DMS114 treated with DMSO at 0.1 percent for 48 hours (cell line): ENCODE results near the gene DPYSL3.

Source experiments
- DNase-seq: peaks from one replicate; lab custom pipeline; 2025; ENCODE audit not compliant: unreplicated experiment; lab: John Stamatoyannopoulos, UW

Gene DPYSL3

GRCh38 chr5:147441191-147441695, 68.6 kb downstream of the DPYSL3 start:
- no peak for DNase-seq

- no peak for DNase-seq
Measured at GRCh38 chr5:147439254-147439653, 70.6 kb downstream of the DPYSL3 start.

DNA sequence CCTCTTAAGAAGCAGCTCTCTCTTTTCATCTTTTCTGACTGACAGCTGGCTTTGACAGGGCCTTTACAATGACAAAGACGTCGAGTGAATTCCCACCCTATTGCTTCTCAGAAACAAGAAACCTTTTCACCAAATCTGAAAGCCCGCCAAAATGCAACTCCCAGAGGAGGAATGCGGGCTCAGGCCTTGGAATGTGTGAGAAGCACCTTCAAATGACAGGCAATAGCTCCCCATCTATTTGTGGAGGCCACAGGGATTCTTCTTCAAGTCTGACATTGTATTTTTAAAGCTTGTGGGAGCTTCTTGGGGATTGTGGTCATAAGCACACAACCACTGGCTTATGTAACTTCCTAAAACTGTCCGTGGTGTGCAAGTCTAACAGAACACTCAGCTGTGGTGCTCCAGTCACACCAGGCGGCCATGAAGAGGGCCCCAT, 72.7 kb downstream of the DPYSL3 start:
- DNase-seq = no peak

- no peak for DNase-seq
Measured at GRCh38 chr5:147436596-147436995, 73.3 kb downstream of the DPYSL3 start.

- DNase-seq = no peak
Measured at GRCh38 chr5:147434049-147434448, 75.8 kb downstream of the DPYSL3 start.

DNA sequence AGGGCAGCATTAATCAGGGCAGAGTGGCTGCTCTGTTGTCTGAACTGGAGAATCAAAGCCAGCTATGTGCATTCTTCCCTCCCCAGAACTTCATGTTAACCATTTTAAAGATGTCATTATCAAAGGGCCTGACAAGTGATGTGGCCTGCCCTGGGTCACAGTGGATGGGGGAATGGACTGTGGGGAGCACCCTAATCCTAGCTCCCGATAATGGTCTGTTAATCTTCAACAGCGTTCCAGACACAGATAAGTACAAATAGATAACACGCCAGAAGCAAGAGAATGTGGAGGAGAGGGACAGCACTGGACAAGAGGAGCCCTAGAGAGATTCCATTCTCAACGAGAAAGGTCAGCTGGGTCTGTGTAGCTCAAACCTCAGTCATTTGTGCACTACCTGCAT, 77.5 kb downstream of the DPYSL3 start:
- DNase-seq = no peak

- no peak for DNase-seq
Measured at GRCh38 chr5:147431586-147431985, 78.3 kb downstream of the DPYSL3 start.

GRCh38 chr5:147430628-147431027, 79.2 kb downstream of the DPYSL3 start:
- DNase-seq = no peak

DNA sequence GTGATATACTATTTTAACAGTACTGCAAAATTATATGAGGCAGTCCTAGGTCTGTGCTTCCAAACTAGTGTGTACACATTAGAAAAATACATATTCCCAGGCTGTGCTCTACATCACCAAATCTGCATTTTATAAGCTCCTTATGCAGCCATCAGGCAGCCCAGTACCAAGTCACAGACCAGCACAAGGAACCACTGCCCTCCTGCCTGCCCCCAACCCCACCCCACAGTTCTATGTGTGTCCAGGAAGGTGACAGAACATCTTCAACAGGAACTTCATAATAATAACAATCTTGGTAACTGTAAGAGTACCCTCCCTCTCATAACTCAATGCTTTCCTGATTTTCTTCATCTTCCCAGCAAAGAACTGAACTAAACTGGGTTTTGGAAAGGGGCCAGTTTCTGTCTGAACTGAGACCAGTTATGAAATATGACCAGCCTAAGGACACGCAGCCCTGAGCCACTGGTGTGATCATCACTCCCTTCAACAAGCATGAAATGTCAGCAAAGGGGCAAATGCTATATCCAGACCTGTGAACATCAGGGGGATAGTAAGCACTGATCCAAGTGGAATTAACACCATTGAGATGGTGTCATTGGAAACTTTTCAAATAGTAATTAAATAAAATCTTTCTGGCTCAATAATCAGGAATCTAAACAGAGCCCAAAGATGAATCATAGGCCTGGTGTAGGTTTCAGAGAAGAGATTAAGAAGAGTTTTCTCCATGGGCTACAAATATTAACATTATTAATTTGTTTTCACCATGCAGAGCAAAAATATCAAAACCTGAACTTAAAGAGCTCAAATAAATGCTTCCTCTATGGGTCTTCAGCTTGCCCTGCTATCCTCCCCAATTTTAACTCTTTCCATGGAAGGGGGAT, 82.1 kb downstream of the DPYSL3 start:
- no peak for DNase-seq

DNA sequence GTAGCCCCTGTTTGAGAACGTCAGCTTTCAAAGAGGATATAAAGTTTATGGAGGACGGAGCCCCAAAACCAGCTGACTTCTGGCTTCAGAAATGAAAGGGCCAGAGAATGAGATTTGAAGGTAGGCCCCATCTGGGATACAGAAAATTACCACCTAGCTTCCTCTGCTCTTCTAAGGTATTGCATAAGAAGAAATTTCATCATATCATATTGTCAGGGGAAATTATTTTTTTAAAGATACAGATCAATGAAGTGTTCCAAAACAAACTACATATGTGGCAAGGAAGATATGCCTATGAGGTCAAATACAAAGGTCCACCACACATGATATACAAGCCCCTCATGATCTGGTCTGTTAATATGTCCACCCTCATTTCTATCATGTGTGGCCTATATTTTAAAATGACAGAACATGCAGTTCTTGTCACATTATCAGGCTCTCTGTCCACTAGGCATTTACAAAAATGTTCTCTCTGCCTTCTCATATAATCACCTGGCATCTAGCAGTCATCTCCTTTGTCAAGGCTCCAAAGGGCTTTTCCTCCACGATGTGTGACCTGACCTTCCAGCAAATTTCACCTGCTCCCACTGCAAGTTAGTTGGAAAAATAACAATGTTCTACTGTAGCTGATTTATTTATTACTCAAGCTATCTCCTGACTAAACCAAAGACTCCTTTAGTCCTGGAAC, 83.1 kb downstream of the DPYSL3 start:
- DNase-seq = no peak

GRCh38 chr5:147418613-147419012, 91.3 kb downstream of the DPYSL3 start:
- no peak for DNase-seq

DNA sequence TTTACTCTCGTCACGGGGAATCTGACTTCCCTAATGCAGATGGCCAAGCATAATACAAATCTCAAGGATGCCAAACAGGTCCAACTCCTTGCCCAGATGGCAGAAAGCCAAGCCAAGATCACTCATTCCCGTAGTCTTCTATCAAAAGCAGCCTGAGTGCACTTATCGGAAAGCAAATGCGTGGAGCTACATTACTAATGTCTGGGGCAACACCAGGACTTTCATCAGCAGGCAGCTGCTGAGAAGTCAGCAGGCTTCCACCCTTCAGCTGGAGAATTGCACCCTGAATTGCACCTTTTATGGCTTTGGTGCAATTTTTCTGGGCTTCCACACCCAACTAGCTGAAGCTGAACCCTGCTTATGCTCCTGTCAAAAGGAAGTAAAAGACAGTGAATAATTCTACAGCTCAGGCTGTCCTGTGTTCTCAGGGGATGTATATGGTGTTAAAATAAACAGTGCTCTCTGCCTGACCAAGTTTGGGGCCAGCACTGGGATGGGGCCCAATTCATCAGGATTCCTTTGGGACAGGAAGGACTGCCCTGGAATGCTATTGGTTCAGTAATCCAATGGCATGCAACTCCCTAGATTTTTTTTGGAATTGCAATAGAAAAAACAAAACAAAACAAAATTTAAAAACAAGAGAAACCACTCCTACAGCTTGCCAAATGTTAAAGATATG, 92.6 kb downstream of the DPYSL3 start:
- no peak for DNase-seq

- DNase-seq = no peak
Measured at GRCh38 chr5:147415651-147416050, 94.2 kb downstream of the DPYSL3 start.

DNA sequence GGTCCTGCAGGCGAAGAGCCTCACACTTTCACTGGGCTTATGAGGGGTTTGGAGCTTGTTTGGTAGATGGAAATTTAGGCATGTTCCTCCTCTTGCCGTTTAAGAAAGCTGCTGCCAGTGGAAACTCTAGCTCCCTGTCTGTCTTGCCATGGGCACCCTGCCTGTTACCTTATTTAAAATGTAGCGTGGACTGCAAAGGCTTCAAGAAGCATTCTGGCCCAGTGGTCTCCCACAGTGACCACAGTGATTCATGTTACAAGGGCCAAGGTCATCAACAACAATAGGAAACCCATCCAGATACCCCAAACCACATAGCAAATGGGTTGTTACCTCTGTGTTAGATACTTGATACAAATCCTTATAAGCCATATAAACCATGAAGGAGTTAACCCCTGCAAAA, 96.6 kb downstream of the DPYSL3 start:
- DNase-seq = no peak

DNA sequence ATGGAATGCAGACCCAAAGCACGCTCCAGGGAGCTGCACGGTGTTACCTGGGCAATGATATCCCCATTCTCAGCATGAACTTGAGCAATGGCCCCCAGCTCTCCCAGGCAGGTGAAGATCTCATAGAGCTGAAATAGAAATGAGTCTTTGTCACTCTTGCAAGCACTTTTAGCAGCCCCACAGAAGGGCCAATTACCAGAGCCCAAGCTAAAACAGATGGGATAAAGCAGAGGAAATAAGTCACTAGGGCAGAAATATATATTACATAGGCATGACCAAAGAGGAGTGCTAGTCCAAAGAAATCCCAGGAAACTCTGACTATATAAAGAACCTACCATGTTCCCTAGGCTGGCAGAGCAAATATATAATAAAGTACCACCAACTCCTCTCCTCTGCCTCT, 97.3 kb downstream of the DPYSL3 start:
- no peak for DNase-seq

GRCh38 chr5:147411359-147412319, 98.2 kb downstream of the DPYSL3 start:
- DNase-seq = no peak

GRCh38 chr5:147410496-147411358, 99.1 kb downstream of the DPYSL3 start:
- DNase-seq = no peak

- DNase-seq = no peak
Measured at GRCh38 chr5:147408980-147409379, 100.9 kb downstream of the DPYSL3 start.

- DNase-seq = no peak
Measured at GRCh38 chr5:147407094-147407681, 102.7 kb downstream of the DPYSL3 start.
